Thyroid gland (tissue), 4 donors: ENCODE data around the gene SRD5A3. TPM values are rescaled to one million over a fixed set of nuclear protein-coding genes. Genes with fewer than 3 reads are reported as not detected.

Experiments
- DNase-seq, 2 donors: peaks; one replicate each; pipeline ENCODE4 v3.0.0-alpha.2; 2019
- H3K27ac ChIP-seq, 3 donors: fragments of 200-600 bp; sonication (generic); 1 replicate in 2 of 3; 2 replicates in 1 of 3; pipeline ENCODE4 v1.5.1; 2016 to 2019; ENCODE audit warnings: mild to moderate bottlenecking in 1 of 3, moderate library complexity in 1 of 3
- H3K27me3 ChIP-seq: fragments of 200-600 bp; sonication (generic); one replicate; pipeline ENCODE4 v1.5.1; 2019
- H3K36me3 ChIP-seq, 2 donors: fragments of 200-600 bp; sonication (generic); one replicate each; pipeline ENCODE4 v1.5.1; 2016 to 2019
- H3K4me1 ChIP-seq, 2 donors: fragments of 200-600 bp; sonication (generic); one replicate each; pipeline ENCODE4 v1.5.1; 2017 to 2019
- H3K4me3 ChIP-seq, 3 donors: fragments of 200-600 bp; sonication (generic); replicated peaks in 1 of 3; 1 replicate in 2 of 3; 2 replicates in 1 of 3; pipeline ENCODE4 v1.5.1; 2016; ENCODE audit warnings: mild to moderate bottlenecking in 1 of 3
- H3K9me3 ChIP-seq: fragments of 200-600 bp; sonication (generic); one replicate; pipeline ENCODE4 v1.5.1; 2017
- POLR2A ChIP-seq, 2 donors: fragments of 450-650 bp; IDR thresholded peaks; one replicate each; pipeline ENCODE4 v1.6.1; 2017; ENCODE audit warnings: antibody characterized with exemption in 2 of 2, mild to moderate bottlenecking in 2 of 2, moderate library complexity in 1 of 2
- WGBS, 2 donors: methylation state at CpG; one replicate each; pipeline ENCODE4 v1.1.5; 2017; 5-methylcytosine and 5-hydroxymethylcytosine counted together
- intact Hi-C: fragments of 100-400 bp; cut with DNase I; formaldehyde crosslinking; loops from one replicate; pipeline ENCODE4 v1.15.1; 2023
- small RNA-seq: library from RNA; depleted of rRNA; stranded (forward); fragments of <200 nt; gene quantifications from one replicate; pipeline ENCODE3, GENCODE V24; 2016
- total RNA-seq, 4 donors: library from RNA; depleted of rRNA; stranded (reverse); fragments of >200 nt; gene quantifications; one replicate each; pipeline ENCODE4 v1.2.3, GENCODE V29; 2016
- TF ChIP-seq, protein P1 (sequence below), 6 experiments: fragments of 200-600 bp in 3 of 6; fragments of 450-650 bp in 3 of 6; sonication (generic) in 3 of 6; IDR thresholded peaks; one replicate each; pipeline ENCODE4 v1.5.1; 2016 to 2019; ENCODE audit warnings: antibody characterized with exemption in 6 of 6, mild to moderate bottlenecking in 2 of 6, inconsistent platforms in 1 of 6, moderate library complexity in 1 of 6

Gene SRD5A3
- total RNA-seq, 4 donors from 2014 or later = 2.7 to 12.0 (median 7.0) TPM

DNA sequence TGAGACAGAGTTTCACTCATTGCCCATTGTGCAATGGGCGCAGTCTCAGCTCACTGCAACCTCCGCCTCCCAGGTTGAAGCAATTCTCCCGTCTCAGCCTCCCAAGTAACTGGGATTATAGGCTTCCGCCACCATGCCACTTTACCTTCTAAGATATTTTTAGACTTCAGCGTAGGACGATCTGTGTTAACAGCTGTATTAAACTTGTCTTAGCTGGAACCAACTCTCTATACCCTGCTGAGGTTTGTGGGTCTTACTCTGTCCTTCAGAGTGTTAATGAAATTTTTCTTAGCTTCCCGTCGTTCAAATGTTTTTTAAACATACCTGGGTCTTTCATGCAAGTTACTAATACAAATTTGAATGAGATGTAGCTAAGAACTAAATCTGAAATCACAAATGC is 64.4 kb downstream of the SRD5A3 start:
- intact Hi-C loops = no loop called here
- Histone ChIP-seq H3K9me3 (no peaks in the 10 kb centered on the region), H3K4me3 (no peak overlapping the region), H3K27ac (no peak overlapping the region), H3K4me1 (peaks cover 0 to 5% of the 10 kb centered on the region in 2 donors), H3K27me3 (no peaks in the 10 kb centered on the region), H3K36me3 (peaks cover 6 to 7% of the 10 kb centered on the region in 2 donors)
- DNase-seq = no peak
- TF ChIP-seq, protein P1, sequence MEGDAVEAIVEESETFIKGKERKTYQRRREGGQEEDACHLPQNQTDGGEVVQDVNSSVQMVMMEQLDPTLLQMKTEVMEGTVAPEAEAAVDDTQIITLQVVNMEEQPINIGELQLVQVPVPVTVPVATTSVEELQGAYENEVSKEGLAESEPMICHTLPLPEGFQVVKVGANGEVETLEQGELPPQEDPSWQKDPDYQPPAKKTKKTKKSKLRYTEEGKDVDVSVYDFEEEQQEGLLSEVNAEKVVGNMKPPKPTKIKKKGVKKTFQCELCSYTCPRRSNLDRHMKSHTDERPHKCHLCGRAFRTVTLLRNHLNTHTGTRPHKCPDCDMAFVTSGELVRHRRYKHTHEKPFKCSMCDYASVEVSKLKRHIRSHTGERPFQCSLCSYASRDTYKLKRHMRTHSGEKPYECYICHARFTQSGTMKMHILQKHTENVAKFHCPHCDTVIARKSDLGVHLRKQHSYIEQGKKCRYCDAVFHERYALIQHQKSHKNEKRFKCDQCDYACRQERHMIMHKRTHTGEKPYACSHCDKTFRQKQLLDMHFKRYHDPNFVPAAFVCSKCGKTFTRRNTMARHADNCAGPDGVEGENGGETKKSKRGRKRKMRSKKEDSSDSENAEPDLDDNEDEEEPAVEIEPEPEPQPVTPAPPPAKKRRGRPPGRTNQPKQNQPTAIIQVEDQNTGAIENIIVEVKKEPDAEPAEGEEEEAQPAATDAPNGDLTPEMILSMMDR (IDR thresholded peaks at IDR 0.05) = no peak
- TF ChIP-seq POLR2A (IDR thresholded peaks at IDR 0.05) = no peak
- WGBS, 2 donors = 95 to 97% methylated on average over 8 of the region's 8 CpGs

DNA sequence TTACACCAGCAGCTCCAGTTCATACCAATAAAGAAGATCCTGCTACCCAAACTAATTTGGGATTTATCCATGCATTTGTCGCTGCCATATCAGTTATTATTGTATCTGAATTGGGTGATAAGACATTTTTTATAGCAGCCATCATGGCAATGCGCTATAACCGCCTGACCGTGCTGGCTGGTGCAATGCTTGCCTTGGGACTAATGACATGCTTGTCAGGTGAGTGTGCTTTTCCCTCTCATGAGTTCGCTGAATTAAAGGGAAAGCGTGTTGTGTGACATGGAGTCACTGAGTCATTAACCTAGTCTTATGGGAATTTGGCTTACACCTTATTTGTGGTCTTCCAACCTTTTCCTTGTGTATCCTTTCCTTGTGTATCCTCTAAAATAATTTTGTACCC is 65.6 kb downstream of the SRD5A3 start:
- H3K27me3 ChIP-seq = no peaks in the 10 kb centered on the region

DNA sequence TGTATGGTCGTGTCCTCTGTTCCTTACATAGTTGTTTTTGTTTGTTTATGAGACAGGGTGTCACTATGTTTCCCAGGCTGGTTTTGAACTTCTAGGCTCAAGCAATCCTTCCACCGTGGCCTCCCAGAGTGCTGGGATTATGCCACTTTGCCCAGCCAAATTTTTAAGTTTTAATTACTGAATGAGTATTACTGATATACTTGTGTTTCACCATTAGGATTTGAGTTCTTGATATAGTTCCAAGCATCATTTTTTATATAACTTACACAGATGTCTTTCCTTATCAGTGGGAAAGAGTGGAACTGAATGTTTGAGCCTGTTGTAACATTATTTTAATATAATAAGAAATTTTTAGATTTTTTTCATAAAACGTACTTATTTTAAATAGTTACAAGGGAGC is 70.1 kb downstream of the SRD5A3 start:
- Histone ChIP-seq H3K27me3 (no peaks in the 10 kb centered on the region), H3K4me1 (no peaks in the 10 kb centered on the region), H3K36me3 (peaks cover 27% of the 10 kb centered on the region in 2 donors), H3K27ac (no peak overlapping the region), H3K4me3 (no peak overlapping the region), H3K9me3 (no peaks in the 10 kb centered on the region)
- intact Hi-C loops = no loop called here
- no peak for DNase-seq
- TF ChIP-seq, protein P1 (IDR thresholded peaks at IDR 0.05) = no peak
- 84 to 91% methylated on average over 3 of the region's 3 CpGs for WGBS, 2 donors

More for the DNA sequence above, 65.6 kb downstream of the SRD5A3 start:
- Histone ChIP-seq H3K4me1 (peaks cover 0 to 5% of the 10 kb centered on the region in 2 donors), H3K36me3 (peaks cover 2 to 14% of the 10 kb centered on the region in 2 donors), H3K27ac (no peak overlapping the region), H3K4me3 (no peak overlapping the region), H3K9me3 (no peaks in the 10 kb centered on the region)
- TF ChIP-seq, protein P1 (IDR thresholded peaks at IDR 0.05) = no peak
- TF ChIP-seq POLR2A (IDR thresholded peaks at IDR 0.05) = no peak
- WGBS, 2 donors = 95 to 97% methylated on average over 6 of the region's 6 CpGs
- DNase-seq = no peak
- intact Hi-C loops = no loop called here

Small RNA genes lying within 50 kb of the gene (small RNA-seq; reads per million reads assigned to genes)
- gene RF00019 = not detected

Other genes starting within 250 kb of the SRD5A3 start
- gene KDR, start 220.6 kb upstream of the SRD5A3 start, total RNA-seq = 100 to 1,000 TPM in 2 of 4 donors, 10 to 100 TPM in 2; 62.5 to 153 (median 96.8) TPM
- gene TMEM165, start 49.7 kb downstream of the SRD5A3 start, total RNA-seq = 100 to 1,000 TPM; 175 to 226 (median 189) TPM
- 10 to 100 TPM; 26.1 to 60.3 (median 31.6) TPM for gene CLOCK, start 200.7 kb downstream of the SRD5A3 start, total RNA-seq
- gene PDCL2, start 246.0 kb downstream of the SRD5A3 start, total RNA-seq = not detected